Activated T-cell treated with anti-CD3 and anti-CD28 coated beads, Interleukin-2, amount 50 U/mL, for 72 hours (primary cell): ENCODE measurements around the gene GRB10. TPM values are rescaled to one million over a fixed set of nuclear protein-coding genes. Genes with fewer than 3 reads are reported as not detected.

Experiments used
- ATAC-seq, 2 donors: fragments of 150-1000 bp; cut with Tn5 transposase; replicated peaks in 1 of 2; 2 replicates each; pipeline ENCODE4 v1.10.0; 2021; ENCODE audit warnings: moderate library complexity in 2 of 2, mild to moderate bottlenecking in 1 of 2
- DNase-seq, 2 donors: peaks; one replicate each; pipeline ENCODE4 v3.0.0; 2021 to 2022; ENCODE audit warnings: mixed read lengths in 1 of 2
- H3K27ac Mint-ChIP-seq: one replicate; pipeline ENCODE4 v1.8.0; 2022; ENCODE audit warnings: mild to moderate bottlenecking, moderate library complexity, mixed read lengths
- H3K27me3 Mint-ChIP-seq: one replicate; pipeline ENCODE4 v1.8.0; 2022; ENCODE audit warnings: low read depth, mixed read lengths
- H3K36me3 Mint-ChIP-seq, 2 donors: one replicate each; pipeline ENCODE4 v1.8.0; 2022; ENCODE audit warnings: mixed read lengths in 2 of 2, mild to moderate bottlenecking in 1 of 2; ENCODE audit not compliant: insufficient read depth in 2 of 2
- H3K4me1 Mint-ChIP-seq: one replicate; pipeline ENCODE4 v1.8.0; 2022; ENCODE audit warnings: low read depth, mixed read lengths
- H3K4me3 Mint-ChIP-seq, 2 donors: one replicate each; pipeline ENCODE4 v1.8.0; 2022; ENCODE audit warnings: mild to moderate bottlenecking in 2 of 2, mixed read lengths in 2 of 2, moderate library complexity in 2 of 2
- H3K9me3 Mint-ChIP-seq, 2 donors: one replicate each; pipeline ENCODE4 v1.8.0; 2022; ENCODE audit warnings: mixed read lengths in 2 of 2
- total RNA-seq, 2 donors: library from RNA; stranded (reverse); gene quantifications; one replicate each; pipeline ENCODE4 v1.2.3, GENCODE V29; 2022

Gene GRB10
- total RNA-seq, 2 donors from 2014 or later: 18.4 to 21.0 TPM

- no peaks in the 10 kb centered on the region for H3K27me3 Mint-ChIP-seq
Measured at GRCh38 chr7:50681432-50682045, 101.2 kb downstream of the GRB10 start.

GRCh38 chr7:50679218-50680007, 103.3 kb downstream of the GRB10 start:
- ATAC-seq (peak; percentile 77 to 79), DNase-seq (no peak)
- H3K9me3 Mint-ChIP-seq: no peaks in the 10 kb centered on the region
- H3K36me3 Mint-ChIP-seq: no peaks in the 10 kb centered on the region
- H3K4me1 Mint-ChIP-seq: no peaks in the 10 kb centered on the region
- no peak overlapping the region for H3K27ac Mint-ChIP-seq
- H3K4me3 Mint-ChIP-seq: no peak overlapping the region
- H3K27me3 Mint-ChIP-seq: no peaks in the 10 kb centered on the region

More at GRCh38 chr7:50681432-50682045, 101.2 kb downstream of the GRB10 start:
- H3K27ac Mint-ChIP-seq: no peak overlapping the region
- DNase-seq: no peak
- no peak overlapping the region for H3K4me3 Mint-ChIP-seq
- H3K36me3 Mint-ChIP-seq: no peaks in the 10 kb centered on the region
- no peak for ATAC-seq
- H3K9me3 Mint-ChIP-seq: no peaks in the 10 kb centered on the region
- H3K4me1 Mint-ChIP-seq: no peaks in the 10 kb centered on the region

DNA sequence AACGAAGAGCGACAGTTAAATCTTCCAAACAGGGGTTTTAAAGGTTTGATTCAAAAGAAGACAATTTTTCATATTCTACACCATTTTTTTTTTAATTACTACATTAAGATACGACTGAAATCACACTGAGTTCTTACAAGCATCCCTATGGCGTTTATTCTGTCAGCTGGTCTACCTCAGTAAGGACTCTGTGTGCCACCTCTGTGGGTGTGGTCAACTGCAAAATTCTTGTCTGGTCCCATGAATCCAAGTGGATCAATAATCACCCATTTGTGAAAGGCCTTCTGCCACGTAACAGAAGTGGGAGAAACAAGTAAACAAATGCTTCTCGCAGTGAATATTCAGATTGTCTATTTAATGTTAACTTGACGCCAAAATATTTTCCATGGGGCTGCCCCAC, 104.1 kb downstream of the GRB10 start:
- H3K4me3 Mint-ChIP-seq: no peak overlapping the region
- no peaks in the 10 kb centered on the region for H3K4me1 Mint-ChIP-seq
- H3K36me3 Mint-ChIP-seq: no peaks in the 10 kb centered on the region
- H3K9me3 Mint-ChIP-seq: no peaks in the 10 kb centered on the region
- DNase-seq: no peak
- no peak for ATAC-seq
- H3K27me3 Mint-ChIP-seq: no peaks in the 10 kb centered on the region
- no peak overlapping the region for H3K27ac Mint-ChIP-seq

DNA sequence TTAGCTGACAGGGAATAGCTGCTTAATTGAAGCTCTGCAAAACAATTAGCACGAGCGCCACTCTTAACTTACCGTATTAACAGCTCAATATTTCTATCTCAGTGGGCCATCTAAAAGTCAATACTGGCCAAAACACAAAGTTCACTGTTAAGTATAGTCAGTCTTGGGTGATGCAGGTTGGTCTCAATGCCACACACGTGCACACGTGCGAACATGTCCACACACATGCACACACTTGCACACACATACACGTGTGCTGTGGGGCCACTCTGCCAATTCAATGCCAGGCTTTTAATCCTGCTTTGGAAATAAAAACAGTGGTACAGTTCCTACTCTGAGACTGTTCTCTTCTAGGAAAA, 105.1 kb downstream of the GRB10 start:
- H3K36me3 Mint-ChIP-seq: no peaks in the 10 kb centered on the region
- no peak overlapping the region for H3K4me3 Mint-ChIP-seq
- DNase-seq: no peak
- no peaks in the 10 kb centered on the region for H3K27me3 Mint-ChIP-seq
- H3K4me1 Mint-ChIP-seq: no peaks in the 10 kb centered on the region
- H3K27ac Mint-ChIP-seq: no peak overlapping the region
- no peaks in the 10 kb centered on the region for H3K9me3 Mint-ChIP-seq
- ATAC-seq: no peak

DNA sequence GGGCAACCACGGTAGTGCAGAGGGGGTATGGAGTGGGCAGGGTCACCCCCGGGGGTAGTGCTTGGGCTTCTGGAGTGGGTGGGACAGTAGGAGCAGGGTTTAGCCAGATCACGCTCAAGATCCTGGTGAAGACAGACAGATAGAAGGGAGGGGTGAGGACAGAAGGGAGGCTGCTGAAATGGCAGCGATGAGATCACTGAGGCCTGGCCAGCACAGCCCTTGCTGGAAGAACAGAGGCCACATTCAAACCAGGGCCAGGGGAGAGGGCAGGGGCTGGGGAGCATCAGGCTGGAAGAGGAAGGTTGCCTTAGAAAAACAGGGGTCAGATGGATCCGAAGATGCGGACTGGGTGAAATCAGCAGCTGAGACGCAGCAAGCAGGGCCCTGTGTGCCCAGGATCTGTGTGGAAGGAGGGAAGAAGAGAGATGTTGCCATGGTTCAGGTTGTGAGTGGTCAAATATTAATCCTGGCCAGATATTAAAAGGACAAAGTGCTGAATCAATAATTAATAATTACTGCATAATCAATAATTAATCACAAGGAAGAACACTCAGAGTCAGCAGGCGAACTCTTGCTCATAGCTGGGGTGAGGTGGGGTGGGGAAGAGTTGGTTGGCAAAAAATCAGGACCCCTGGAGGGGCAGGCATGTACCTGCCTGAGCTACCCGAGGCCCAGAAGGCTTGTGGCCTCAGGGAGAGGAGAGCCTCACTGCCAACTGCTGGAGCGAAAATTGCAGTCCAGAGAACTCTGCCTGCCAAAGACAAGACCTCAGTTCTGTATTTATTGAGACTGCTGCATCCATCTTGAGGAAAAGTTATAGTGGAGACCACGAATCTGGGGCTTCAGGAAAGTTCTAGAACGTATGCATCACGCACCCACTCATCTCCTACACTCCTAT, 105.7 kb downstream of the GRB10 start:
- no peak overlapping the region for H3K27ac Mint-ChIP-seq
- no peak overlapping the region for H3K4me3 Mint-ChIP-seq
- ATAC-seq: no peak
- H3K9me3 Mint-ChIP-seq: no peaks in the 10 kb centered on the region
- H3K27me3 Mint-ChIP-seq: no peaks in the 10 kb centered on the region
- no peaks in the 10 kb centered on the region for H3K4me1 Mint-ChIP-seq
- H3K36me3 Mint-ChIP-seq: no peaks in the 10 kb centered on the region
- DNase-seq: no peak

DNA sequence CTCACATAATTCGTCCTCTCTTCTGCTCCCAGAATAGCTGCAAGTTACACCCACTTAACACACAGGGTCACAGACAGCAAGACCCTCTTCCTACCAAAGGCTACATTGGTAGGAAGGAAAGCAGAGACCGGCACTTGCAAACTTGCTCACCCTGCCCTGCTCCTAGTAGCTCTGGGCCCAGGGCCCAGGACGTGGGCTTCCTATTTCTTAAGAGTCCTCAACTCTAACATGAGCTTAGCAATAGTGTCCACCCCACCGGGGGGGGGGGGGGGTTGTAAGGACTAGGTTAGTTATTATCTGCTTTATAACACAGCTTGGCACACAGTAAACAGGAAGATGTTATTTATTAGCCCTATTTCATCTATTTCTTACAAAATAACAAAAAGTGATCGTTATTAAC, 106.6 kb downstream of the GRB10 start:
- ATAC-seq (no peak), DNase-seq (no peak)
- Mint-ChIP-seq H3K27me3 (no peaks in the 10 kb centered on the region), H3K9me3 (no peaks in the 10 kb centered on the region), H3K27ac (no peak overlapping the region), H3K4me1 (no peaks in the 10 kb centered on the region), H3K4me3 (no peak overlapping the region), H3K36me3 (no peaks in the 10 kb centered on the region)

GRCh38 chr7:50674896-50675835, 107.5 kb downstream of the GRB10 start:
- DNase-seq (no peak), ATAC-seq (no peak)
- Mint-ChIP-seq H3K4me1 (no peaks in the 10 kb centered on the region), H3K27me3 (no peaks in the 10 kb centered on the region), H3K4me3 (no peak overlapping the region), H3K9me3 (no peaks in the 10 kb centered on the region), H3K36me3 (no peaks in the 10 kb centered on the region), H3K27ac (no peak overlapping the region)

DNA sequence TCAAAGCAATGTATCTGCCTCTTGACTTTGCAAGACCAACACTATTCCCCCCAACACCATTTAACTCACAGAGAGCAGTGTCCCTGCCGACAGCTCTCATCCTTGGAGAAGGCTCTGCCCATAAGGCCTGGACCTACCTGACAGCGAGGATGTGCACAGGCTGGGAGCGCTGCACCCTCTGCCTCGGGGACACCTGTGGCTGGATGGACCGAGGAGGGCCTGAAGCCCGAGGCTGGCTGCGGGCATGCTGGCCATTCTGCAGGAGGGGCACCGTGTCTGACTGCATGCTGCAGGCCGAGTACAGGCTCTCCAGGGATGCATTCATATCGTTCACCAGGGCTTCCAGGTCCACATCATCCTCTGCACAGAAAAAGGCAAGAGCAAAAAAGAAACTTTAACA, 108.4 kb downstream of the GRB10 start:
- H3K9me3 Mint-ChIP-seq: no peaks in the 10 kb centered on the region
- H3K27ac Mint-ChIP-seq: no peak overlapping the region
- no peaks in the 10 kb centered on the region for H3K36me3 Mint-ChIP-seq
- no peaks in the 10 kb centered on the region for H3K4me1 Mint-ChIP-seq
- H3K27me3 Mint-ChIP-seq: no peaks in the 10 kb centered on the region
- DNase-seq (no peak), ATAC-seq (no peak)
- no peak overlapping the region for H3K4me3 Mint-ChIP-seq

DNA sequence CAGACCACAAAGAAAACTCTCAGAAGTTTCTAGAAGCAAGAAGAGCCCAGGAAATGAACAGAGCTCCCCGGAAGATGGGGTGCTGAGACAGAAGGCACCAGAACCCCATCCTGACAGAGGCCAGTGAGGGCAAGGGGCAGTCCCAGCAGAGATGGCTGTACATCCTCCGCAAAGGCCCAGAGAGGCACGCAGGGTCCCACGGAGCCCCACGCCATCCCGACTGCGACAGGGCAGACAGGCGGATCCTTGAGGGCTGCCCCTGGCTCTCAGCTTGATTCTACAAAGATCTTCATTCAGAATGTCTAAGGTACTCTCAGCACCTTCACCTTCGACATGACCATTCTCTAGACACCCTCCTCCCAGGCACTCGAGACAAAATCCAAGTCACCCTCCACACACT, 109.6 kb downstream of the GRB10 start:
- Mint-ChIP-seq H3K27ac (no peak overlapping the region), H3K9me3 (no peaks in the 10 kb centered on the region), H3K27me3 (no peaks in the 10 kb centered on the region), H3K36me3 (no peaks in the 10 kb centered on the region), H3K4me1 (no peaks in the 10 kb centered on the region), H3K4me3 (no peak overlapping the region)
- ATAC-seq: no peak
- DNase-seq: no peak

- Mint-ChIP-seq H3K27me3 (no peaks in the 10 kb centered on the region), H3K36me3 (no peaks in the 10 kb centered on the region), H3K27ac (no peak overlapping the region), H3K9me3 (no peaks in the 10 kb centered on the region), H3K4me3 (no peak overlapping the region), H3K4me1 (no peaks in the 10 kb centered on the region)
- no peak for ATAC-seq
- DNase-seq: no peak
Measured at GRCh38 chr7:50672045-50672444, 110.7 kb downstream of the GRB10 start.

GRCh38 chr7:50671386-50671785, 111.3 kb downstream of the GRB10 start:
- no peak overlapping the region for H3K4me3 Mint-ChIP-seq
- H3K9me3 Mint-ChIP-seq: no peaks in the 10 kb centered on the region
- H3K27ac Mint-ChIP-seq: no peak overlapping the region
- ATAC-seq (no peak), DNase-seq (no peak)
- H3K4me1 Mint-ChIP-seq: no peaks in the 10 kb centered on the region
- no peaks in the 10 kb centered on the region for H3K27me3 Mint-ChIP-seq
- H3K36me3 Mint-ChIP-seq: no peaks in the 10 kb centered on the region

DNA sequence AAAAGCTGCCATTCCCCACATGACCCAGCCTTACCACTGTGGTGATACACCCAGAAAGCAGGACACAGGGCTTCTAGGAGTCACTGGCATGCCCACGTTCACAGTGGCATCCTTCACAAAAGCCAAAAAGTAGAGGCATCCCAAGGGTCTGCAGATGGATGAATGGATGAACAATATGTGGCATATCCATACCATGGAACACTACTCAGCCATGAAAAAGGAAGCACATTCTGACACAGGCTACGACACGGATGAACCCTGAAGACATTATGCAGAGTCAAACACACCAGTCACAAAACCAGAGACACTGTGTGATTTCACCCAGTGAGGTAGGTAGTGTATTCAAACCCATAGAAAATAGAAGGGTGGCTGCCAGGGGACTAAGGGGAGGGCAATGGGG, 112.8 kb downstream of the GRB10 start:
- Mint-ChIP-seq H3K4me3 (no peak overlapping the region), H3K9me3 (no peaks in the 10 kb centered on the region), H3K36me3 (no peaks in the 10 kb centered on the region), H3K27me3 (no peaks in the 10 kb centered on the region), H3K4me1 (peaks cover 6% of the 10 kb centered on the region), H3K27ac (no peak overlapping the region)
- DNase-seq (no peak), ATAC-seq (no peak)
